ENCODE results near the gene OR8K5.

GRCh38 chr11:56183459-56183858 is 23.3 kb upstream of the OR8K5 start:
- TF ChIP-seq, protein P1, sequence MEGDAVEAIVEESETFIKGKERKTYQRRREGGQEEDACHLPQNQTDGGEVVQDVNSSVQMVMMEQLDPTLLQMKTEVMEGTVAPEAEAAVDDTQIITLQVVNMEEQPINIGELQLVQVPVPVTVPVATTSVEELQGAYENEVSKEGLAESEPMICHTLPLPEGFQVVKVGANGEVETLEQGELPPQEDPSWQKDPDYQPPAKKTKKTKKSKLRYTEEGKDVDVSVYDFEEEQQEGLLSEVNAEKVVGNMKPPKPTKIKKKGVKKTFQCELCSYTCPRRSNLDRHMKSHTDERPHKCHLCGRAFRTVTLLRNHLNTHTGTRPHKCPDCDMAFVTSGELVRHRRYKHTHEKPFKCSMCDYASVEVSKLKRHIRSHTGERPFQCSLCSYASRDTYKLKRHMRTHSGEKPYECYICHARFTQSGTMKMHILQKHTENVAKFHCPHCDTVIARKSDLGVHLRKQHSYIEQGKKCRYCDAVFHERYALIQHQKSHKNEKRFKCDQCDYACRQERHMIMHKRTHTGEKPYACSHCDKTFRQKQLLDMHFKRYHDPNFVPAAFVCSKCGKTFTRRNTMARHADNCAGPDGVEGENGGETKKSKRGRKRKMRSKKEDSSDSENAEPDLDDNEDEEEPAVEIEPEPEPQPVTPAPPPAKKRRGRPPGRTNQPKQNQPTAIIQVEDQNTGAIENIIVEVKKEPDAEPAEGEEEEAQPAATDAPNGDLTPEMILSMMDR (IDR thresholded peaks at IDR 0.05) = no peak
- TF ChIP-seq POLR2A (IDR thresholded peaks at IDR 0.05) (no peak), POLR2AphosphoS5 (IDR thresholded peaks at IDR 0.05) (no peak), EP300 (IDR thresholded peaks at IDR 0.05) (no peak)
